MM.1S (cell line): ENCODE results near the gene RALGDS.

Source experiments
- CTCF ChIP-seq: fragments of 300-600 bp; sonication (generic); IDR thresholded peaks from 2 replicates; pipeline ENCODE4 v1.5.1; 2016; ENCODE audit warnings: antibody characterized with exemption, low read length, mixed read lengths
- EZH2 ChIP-seq: fragments of 300-600 bp; sonication (generic); optimal IDR thresholded peaks from 2 replicates; pipeline ENCODE3; 2017; ENCODE audit warnings: low read depth, mild to moderate bottlenecking, antibody characterized with exemption, low read length, mixed read lengths

DNA sequence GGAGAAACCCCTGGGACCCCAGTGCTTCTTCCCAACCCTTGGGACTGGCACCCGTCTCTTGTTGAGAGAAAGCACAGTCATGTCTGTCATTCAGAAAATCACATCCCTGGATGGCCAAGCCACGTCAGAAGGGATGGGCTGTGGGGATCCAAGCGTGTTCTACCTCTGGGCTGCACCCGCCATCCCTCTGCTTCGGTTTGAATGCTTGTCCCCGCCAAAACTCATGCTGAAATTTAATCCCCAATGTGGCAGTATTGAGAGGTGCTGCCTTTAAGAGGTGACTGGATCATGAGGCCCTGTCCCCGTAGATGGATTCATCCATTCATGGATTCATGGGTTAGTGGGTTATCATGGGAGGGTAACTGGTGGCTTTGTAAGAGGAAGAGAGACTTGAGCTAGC lies 32.3 kb downstream of the RALGDS start:
- TF ChIP-seq CTCF (no peak), EZH2 (no peak)
